Stimulated activated CD8-positive, alpha-beta memory T cell treated with anti-CD3 and anti-CD28 coated beads, Interleukin-2, amount 100 ng/mL, for 1 hour (primary cell): Measurements from ENCODE around the gene SPATA2L.
"Not testable (repeated sequence)": the region's sequence is repeated elsewhere in the genome, so short reads cannot be mapped to it uniquely, and the experiment has no call there.

Experiments
- DNase-seq, 2 donors: peaks; one replicate each; pipeline ENCODE4 v3.0.0-alpha.2; 2020; ENCODE audit warnings: low read depth in 2 of 2

SPATA2L gene

DNA sequence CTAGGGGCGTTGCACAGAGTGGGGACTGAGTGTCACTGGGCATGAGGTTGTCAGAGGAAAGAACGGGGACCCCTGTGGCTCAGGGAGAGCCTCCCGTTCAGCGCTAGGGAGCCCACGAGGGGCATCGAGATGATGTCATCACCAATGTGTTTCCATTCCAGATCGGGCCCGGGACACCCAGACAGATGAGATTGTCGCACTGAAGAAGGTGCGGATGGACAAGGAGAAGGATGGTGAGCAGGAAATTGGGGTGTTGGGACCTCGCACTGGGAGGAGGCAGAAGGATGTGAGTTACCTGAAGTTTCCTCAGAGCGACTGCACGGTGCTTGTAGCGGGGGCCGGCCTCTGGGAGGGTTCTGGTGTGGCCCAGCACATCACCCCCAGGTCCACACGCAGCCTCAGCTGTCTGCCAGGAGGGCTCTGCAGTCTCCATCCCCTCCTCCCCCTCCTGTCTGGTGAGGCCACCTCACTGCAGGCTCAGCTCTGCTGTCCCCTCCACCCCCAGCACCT is 11.1 kb downstream of the SPATA2L start:
- no peak for DNase-seq

DNA sequence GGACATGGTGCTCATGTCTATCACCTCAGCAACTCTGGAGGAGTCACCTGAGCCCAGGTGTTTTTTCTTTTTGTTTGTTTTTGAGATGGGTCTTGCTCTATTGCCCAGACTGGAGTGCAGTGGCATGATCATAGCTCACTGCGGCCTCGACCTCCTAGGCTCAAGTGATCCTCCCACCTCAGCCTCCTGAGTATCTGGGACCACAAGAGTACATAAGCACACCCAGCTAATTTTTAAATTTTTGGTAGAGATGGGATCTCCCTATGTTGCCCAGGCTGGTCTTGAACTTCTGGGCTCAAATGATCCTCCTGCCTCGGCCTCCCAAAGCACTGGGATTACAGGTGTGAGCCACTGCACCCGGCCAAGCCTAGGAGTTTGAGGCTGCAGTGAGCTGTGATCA is 11.9 kb downstream of the SPATA2L start:
- not testable (repeated sequence) for DNase-seq

DNA sequence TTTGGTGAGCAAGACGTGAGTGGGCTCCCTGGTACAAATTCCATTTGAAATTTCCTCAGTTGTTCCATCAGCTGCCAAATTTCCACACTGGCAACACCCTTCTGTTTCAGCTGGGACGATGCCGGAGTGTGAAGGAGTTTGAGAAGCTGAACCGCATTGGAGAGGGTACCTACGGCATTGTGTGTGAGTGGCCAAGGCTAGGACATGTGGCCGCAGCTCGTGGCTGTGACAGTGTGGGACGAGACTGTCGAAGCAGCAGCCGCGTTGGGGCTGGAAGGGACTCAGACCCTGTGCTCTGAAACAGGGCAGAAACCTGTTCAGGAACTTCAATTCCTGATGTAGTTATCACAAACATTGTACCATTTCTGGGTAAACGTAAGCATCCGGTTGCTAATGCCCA is 12.4 kb downstream of the SPATA2L start:
- no peak for DNase-seq

DNA sequence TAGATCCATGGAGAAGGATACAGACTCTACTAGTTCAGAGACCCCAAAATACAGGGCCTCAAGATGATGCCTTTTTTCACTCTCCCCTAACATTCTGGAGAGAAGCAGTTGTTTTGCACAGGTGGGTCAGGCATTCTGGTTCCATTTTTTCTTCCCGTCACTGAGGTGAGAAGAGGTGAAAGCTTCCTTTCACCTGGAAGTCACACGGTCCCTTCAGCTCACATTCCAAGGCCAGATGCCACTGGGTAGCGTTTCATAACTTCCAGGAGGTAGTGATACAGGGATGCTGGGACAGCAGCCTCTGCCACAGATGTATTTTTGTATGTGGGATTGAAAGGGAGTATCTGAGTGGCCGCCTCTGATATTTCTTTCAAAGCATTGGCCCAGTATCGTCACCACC is 13.1 kb downstream of the SPATA2L start:
- DNase-seq = no peak

DNA sequence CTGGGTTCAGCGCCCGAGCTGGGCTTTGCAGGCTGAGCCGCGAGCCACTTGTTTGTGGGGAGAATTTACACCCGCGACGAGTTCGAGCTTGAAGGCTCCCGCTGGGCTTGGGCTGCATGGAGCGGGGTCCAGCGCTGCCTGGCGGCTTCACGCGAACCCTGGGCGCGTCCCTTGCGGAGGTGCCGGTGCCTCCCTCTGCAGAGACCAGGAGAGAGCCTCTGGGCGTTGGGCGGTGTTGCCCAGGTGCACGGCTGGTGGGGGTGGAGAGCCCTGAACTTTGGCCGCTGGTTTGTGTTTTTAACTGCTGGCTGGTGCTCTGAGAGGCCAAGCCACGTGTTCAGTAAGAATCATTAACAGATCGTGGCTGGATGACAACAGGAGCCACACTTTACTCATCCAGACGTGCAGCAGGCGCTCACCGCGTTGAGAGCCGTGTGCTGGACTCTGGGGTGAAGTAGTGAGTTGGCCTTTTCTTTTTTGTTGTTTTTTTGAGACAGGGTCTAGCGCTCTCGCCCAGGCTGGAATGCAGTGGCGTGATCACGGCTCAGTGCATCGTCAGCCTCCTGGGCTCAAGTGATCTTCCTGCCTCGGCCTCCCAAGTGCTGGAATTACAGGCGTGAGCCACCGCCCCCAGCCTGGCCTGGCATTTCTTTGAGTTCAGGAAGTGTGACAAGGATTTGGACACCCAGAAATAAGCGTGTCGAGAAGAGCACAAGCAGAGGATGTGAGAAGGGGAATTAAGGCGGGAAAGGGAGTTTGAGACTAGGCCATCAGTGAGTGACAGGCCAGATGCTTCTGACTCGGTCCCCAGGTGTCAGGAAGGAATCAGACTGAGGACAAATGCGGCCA is 14.2 kb downstream of the SPATA2L start:
- no peak for DNase-seq

DNA sequence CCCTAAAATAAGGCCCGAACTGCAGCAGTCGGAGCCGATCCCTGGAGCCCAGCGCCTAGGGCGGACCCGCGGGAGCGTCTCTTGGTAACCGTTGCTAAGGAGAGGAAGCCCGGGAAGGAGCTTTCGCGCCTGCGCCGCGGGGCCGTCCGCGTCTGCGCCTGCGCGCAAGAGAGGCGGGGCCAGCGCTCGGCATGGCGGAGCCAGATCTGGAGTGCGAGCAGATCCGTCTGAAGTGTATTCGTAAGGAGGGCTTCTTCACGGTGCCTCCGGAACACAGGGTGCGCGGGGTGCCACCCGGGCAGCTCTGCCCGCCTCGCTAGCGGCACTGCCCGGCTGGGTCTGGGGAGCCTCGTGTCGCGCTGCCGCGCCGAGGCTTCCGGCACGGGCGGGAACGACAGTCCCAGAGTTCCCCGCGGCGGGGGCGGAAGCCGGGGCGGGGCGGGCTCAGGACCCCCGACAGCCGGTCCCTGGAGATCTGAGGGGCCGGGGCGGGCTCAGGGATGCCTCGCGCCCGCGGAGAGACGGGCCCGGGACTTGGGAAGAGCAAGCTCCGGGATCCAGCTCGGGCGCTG is 14.9 kb downstream of the SPATA2L start, which contains the start of gene CDK10:
Gene CDK10 (plus strand): TSS at position 170 of the 572 bp plus-strand sequence. CDS start 22 bp downstream, at position 192.
- peak; percentile 83 for DNase-seq

DNA sequence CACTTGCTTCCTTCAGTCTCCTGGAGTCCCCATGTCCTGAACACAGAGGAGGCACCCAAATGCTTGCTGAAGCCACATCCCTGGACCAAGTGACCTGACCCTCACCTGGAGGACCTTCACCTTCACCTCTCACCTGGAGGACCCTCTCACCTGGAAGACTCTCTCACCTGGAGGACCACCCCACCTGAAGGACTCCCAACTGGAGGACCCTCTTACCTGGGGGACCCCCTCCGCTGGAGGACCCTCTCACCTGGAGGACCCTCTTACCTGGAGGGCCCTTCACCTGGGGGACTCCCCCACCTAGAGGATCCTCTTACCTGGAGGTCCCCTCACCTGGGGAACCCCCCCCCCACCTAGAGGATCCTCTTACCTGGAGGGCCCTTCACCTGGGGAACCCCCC is 15.6 kb downstream of the SPATA2L start:
- no peak for DNase-seq

DNA sequence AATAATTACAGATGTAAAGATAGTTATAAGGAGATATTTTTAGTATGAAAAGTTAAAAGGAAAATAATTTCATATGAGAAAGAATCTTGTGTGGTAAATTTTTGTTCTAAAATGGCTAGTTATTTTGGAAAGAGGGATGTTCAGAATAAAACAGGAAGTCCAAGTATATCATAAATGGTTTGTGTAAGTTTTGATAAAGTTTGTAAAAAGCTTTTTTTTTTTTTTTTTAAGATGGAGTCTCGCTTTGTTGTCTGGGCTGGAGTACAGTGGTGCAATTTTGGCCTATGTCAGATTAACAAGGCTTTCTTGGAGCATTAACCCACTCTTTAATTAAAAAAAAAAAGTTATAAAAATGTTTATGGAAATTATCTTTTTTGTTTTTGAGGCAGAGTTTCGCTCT is 23.2 kb downstream of the SPATA2L start:
- DNase-seq = no peak

DNA sequence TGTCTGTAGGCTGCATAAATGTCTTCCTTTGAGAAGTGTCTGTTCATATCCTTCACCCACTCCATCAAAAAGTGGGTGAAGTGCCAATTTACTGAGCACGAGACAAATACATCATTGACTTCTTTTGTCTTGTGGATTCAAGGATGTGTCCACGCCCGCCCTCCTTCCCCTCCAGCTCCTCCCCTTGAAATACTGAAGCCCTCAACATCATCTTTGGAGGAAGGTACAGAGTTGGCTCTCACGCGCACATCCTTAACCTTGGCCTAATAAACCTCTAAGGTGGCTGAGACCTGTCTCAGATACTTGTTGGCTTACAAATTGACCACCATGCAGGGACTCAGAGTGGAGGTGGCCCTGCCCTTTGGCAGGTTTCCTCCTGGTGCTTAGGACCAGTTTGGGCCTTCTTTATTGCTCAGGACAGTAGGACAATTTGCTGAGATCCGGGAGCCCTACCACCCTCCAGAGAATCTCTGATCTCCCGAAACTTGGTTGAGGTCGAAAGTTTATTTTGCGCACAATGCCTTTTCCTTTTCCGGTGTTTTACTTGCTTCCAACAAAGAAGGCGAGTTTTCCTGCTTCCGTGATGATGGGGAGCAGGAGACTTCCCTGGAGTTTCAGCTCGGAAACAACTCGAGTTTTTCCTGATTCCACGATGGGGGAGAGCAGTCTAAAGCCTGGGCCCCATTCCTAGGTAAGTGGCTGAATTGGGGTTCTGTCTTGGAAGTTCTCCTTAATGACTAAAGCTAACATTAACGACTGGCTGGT is 29.1 kb downstream of the SPATA2L start:
- no peak for DNase-seq

DNA sequence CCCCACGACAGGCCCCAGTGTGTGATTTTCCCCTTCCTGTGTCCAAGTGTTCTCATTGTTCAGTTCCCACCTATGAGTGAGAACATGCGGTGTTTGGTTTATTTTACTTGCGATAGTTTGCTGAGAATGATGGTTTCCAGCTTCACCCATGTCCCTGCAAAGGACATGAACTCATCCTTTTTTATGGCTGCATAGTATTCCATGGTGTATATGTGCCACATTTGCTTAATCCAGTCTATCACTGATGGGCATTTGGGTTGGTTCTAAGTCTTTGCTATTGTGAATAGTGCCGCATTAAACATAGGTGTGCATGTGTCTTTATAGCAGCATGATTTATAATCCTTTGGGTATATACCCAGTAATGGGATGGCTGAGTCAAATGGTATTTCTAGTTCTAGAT is 29.9 kb downstream of the SPATA2L start:
- DNase-seq = not testable (repeated sequence)

DNA sequence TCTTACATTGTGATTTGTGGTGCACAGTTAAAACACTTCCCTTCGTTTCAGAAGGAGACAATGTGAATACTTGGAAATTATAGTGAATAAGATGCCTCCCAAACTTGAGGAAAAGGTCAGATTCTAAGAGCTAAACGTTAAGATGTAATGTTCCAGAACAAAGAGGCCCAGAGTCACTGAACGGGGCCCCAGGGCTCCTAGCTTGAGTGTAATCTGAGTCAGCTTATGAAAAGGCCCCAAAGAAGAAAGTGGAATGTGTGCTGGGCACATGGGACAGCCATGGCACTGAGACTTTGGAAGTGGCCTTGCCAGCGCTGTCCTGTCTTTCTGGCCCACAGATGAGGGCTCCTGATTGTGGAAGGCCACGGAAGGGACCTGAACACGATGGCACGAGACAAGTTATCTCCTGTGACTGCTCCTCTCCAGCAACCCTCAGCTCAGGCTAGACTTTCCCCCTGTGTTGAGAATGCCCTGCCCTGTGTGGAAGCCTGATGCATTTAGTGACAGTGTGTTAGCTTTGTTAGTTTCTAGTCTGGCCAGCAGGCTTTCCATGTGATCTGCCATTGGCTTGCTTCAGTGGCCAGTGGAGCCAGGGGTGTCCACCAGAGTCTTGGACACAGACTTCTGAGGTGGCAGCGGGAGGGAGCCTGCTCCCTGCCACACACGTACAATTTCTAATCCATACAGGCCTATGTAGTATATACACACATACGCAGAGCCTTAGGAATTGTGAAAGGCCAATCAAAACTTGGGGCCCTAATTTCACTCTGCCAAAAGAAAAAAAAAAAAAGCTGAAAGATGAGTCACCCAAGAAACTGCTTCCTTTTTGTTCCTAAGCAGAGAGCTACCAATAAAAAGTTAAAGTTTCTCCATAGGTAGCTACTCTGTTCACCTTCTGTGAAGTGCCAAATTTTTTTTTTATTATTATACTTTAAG is 30.7 kb downstream of the SPATA2L start:
- no peak for DNase-seq

DNA sequence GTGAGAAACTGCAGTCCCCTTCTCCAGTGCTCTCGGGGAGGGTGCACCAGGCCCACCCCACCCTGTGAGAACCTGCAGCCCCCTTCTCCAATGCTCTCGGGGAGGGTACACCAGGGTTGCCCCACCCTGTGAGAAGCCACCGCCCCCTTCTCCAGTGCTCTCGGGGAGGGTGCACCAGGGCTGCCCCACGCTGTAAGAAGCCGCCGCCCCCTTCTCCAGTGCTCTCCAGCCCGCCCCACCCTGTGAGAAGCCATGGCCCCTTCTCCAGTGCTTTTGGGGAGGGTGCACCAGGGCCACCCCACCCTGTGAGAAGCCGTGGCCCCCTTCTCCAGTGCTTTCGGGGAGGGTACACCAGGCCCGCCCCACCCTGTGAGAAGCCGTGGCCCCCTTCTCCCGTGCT is 31.8 kb downstream of the SPATA2L start:
- DNase-seq = no peak

DNA sequence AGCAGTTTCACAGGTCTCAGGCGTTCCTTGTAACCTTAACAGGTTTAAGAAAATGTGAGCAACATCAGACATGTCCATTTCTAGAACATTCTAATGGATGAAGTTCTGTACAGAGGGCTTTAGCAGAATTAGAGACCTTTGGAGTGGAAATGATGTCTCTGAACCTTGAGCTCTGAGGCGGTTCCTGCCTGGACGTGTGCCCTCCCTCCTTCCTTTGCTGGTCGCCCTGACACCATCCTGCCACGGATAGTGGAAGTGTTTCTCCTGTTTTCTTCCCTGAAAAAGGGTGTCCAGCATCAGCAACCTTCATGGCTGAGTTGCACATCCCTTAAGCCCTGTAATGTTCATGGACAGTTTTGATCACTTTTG is 32.7 kb downstream of the SPATA2L start:
- DNase-seq = no peak

DNA sequence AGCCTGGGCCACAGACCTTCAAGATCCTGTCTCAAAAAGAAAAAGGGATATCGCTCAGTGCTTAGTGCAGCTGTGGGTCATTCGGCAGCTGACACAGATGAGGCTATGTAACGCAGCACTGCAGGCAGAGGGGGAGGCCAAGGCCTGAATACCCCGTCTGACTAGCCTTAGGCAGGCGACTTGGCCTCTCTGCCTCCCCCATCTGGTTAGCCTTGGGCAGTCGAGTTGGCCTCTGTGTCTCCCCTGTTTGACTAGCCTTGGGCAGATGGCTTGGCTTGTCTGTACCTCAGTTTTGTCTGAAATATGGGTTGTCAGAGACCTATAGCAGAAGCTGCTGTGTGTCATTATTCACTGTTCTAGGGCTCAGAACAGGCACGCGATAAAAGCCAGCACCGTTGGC is 33.9 kb downstream of the SPATA2L start:
- DNase-seq = no peak

DNA sequence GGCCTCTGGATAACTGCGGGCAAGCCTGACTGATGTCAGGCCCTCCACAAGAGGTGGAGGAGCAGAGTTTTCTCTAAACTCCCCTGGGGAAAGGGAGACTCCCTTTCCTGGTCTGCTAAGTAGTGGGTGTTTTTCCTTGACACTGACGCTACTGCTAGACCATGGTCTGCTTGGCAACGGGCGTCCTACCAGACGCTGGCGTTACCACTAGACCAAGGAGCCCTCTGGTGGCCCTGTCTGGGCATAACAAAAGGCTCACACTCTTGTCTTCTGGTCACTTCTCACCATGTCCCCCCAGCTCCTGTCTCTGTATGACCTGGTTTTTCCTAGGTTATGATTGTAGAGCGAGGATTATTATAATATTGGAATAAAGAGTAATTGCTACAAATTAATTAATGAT is 34.5 kb downstream of the SPATA2L start:
- DNase-seq = not testable (repeated sequence)

DNA sequence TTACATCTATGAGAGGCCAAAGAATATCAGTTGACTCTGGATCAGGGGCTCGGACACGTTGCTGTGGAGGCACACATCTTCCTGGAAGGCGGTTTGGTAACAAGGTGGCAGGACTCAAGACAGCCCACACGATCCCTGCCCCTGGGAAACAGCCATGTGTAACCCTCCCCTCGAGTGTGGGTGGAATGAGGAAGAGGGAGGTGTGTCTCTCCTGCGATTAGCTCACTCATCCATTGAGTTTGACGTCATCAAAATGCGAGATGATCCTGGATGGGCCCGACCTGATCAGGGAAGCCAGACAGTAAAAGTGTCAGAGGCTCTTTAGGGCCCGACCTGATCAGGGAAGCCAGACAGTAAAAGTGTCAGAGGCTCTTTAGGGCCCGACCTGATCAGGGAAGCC is 37.3 kb downstream of the SPATA2L start:
- DNase-seq = not testable (repeated sequence)

DNA sequence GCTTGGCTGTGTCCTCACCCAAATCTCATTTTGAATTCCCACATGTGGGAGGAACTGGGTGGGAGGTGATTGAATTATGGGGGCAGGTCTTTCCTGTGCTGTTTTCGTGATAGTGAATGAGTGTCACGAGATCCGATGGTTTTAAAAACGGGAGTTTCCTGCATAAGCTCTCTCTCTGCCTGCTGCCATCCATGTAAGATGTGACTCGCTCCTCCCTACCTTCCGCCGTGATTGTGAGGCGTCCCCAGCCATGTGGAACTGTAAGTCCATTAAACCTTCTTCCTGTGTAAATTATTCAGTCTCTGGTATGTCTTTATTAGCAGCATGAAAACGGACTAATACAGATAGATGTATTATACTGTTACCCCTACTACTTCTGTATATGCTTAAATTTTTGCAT is 40.3 kb downstream of the SPATA2L start:
- no peak for DNase-seq

DNA sequence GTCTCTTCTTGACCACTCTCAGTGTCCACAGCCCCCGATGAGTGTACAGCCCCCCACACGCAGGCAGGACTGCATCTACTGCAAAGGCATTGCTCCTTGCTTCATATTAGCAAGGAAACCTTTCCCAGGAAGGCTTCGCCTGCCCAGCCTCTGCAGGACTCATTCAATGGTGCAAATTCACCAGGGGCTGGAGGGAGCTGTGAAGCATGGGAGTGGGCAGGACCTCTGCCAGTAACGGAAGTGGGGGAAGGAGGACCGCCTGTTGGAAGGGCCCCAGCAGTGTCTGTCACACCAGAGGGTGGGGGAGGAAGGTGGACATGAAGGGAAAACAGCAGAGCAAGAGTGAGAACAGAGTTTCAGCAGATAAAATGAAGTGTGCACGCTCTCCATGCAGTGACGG is 41.4 kb downstream of the SPATA2L start:
- DNase-seq = no peak

DNA sequence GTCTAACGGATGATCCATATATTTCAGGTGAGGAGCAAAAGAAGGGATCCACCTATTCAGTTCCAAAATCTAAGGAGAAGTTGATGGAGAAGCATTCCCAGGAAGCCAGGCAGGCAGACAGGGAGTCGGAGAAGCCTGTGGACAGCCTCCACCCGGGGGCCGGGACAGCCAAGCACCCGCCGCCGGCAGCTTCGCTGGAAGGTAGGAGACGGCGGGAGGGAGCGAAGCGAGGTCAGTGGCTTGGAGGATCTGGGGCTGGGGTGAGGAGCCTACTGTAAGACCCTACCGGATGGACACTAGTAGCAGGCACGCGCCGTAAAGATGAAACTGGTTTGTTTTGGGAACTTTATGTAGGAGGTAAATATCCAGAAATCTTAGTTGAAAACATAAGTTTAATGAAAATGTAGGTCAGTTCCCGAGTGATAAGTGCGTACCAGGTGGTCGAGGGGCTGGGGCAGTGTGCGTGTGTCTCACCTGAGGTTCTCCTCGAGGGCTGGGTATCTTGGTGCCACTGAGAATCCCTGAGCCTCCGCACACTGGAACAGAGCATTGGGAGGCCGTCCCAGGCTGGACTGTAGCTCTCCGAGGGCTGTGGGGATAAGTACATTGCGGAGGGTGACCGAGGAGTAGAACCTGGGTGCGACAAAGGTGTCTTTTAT is 43.2 kb downstream of the SPATA2L start:
- DNase-seq = no peak

DNA sequence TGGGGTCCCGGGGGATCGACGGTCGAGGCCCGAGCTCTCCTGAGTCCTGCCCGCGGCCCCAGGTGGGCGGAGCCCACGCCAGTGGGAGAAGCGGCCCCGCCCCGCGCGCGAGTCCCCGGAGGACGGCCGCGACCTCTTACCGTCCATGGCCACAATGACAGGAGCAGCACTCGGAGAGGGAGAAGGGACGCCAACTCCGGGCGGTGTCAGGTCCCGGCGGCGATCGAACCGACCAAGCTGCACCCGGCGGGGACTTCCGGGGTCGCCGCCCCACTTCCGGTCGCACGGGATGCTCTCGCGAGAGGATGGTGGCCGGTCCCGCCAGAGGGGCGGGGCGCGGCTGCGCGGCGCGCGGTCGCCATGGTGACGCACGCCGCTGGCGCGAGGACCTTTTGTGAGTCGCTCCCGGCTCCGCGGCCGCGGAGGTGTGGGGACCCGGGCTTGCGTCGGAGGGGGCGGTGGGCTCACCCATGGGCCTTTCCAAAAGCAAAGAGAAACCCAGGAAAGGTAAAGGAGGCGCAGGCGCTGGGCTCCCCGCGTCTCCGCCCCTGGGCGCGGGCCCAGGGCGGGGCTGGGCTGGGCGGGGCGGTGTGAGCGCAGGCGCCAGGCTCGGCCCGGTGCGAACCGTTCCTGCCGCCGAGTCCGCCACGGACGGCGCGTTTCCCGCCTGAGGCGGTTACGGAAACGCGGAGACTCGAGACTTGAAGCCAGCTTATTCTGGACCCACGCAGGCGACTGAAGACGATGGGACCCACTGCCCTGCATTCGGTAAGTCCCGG is 43.9 kb downstream of the SPATA2L start, which contains the start of the genes CHMP1A and SPATA33:
Gene CHMP1A (minus strand): TSS at position 267 of the 779 bp plus-strand sequence. CDS start 120 bp downstream, at position 147.
Gene SPATA33 (plus strand): TSS at position 395 of the 779 bp plus-strand sequence. CDS start 76 bp downstream, at position 471.
- DNase-seq = peak; percentile 80 to 84
